Brain microvascular endothelial cell (primary cell): ENCODE data around the gene ENTPD1.
A peak's percentile ranks its signal among the peaks of the same experiment; 100 is the strongest.

Experiments used
- DNase-seq: peaks from one replicate; pipeline ENCODE4 v3.0.0-alpha.2; 2020
- H3K27ac ChIP-seq: fragments of 250-450 bp; sonication (Bioruptor Pico); 2 replicates; pipeline ENCODE4 v1.5.1; 2020; ENCODE audit warnings: mild to moderate bottlenecking, moderate library complexity
- H3K27me3 ChIP-seq: fragments of 250-450 bp; sonication (Bioruptor Pico); replicated peaks from 2 replicates; pipeline ENCODE4 v1.5.1; 2020; ENCODE audit warnings: mild to moderate bottlenecking
- H3K36me3 ChIP-seq: fragments of 250-450 bp; sonication (Bioruptor Pico); replicated peaks from 2 replicates; pipeline ENCODE4 v1.5.1; 2020; ENCODE audit warnings: mild to moderate bottlenecking
- H3K4me3 ChIP-seq: 2 replicates; pipeline ENCODE4 v1.5.1; 2011; ENCODE audit warnings: low read depth, mild to moderate bottlenecking, control low read depth, low read length, moderate library complexity
- in situ Hi-C: cut with HindIII; loops from 2 replicates; pipeline ENCODE4 v1.10.0; 2017; ENCODE audit warnings: low sequenced_read_pairs, low pct_ligation_motif_present
- TF ChIP-seq, protein P1 (sequence below): IDR thresholded peaks from 2 replicates; pipeline ENCODE4 v1.5.1; 2011; ENCODE audit warnings: low read depth, mild to moderate bottlenecking, moderate library complexity, low read length, control low read depth, inconsistent platforms; ENCODE audit errors: missing control alignments

The ENTPD1 gene, protein sequence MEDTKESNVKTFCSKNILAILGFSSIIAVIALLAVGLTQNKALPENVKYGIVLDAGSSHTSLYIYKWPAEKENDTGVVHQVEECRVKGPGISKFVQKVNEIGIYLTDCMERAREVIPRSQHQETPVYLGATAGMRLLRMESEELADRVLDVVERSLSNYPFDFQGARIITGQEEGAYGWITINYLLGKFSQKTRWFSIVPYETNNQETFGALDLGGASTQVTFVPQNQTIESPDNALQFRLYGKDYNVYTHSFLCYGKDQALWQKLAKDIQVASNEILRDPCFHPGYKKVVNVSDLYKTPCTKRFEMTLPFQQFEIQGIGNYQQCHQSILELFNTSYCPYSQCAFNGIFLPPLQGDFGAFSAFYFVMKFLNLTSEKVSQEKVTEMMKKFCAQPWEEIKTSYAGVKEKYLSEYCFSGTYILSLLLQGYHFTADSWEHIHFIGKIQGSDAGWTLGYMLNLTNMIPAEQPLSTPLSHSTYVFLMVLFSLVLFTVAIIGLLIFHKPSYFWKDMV

DNA sequence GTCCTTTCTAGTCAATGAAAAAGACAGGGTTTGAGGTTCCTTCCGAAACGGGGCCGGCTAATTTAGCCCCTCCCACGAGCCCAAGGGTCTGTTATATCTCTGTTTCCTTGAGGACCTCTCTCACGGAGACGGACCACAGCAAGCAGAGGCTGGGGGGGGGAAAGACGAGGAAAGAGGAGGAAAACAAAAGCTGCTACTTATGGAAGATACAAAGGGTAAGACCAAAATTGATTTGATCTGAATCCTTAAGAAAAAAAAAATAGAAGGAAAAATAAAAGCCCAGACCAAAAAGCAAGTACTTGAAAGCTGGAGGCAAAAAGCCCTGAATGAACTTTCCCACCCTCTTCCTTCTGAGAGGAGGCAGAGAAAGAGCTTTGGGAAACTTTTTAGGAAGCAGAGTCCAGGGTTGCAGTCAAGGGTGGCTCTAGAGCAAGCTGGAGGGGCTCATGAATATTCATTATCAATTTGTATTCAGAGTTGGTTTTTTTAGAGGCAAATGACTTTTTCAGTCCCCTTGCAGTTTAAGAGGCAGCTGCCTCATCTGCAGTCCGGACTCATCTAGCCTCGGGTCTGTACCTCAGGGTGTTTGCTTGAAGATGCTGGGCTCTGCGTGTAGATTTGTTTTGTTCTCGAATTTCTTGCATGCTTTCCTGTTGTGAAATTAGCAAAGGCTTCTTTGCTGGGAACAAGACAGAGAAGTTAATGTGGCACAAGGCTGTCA lies at the start of gene ENTPD1:
ENTPD1 (plus strand) TSS at position 123 of the 721 bp plus-strand sequence; CDS start at position 200, 77 bp downstream.
- in situ Hi-C loops = no loop called here
- TF ChIP-seq, protein P1, sequence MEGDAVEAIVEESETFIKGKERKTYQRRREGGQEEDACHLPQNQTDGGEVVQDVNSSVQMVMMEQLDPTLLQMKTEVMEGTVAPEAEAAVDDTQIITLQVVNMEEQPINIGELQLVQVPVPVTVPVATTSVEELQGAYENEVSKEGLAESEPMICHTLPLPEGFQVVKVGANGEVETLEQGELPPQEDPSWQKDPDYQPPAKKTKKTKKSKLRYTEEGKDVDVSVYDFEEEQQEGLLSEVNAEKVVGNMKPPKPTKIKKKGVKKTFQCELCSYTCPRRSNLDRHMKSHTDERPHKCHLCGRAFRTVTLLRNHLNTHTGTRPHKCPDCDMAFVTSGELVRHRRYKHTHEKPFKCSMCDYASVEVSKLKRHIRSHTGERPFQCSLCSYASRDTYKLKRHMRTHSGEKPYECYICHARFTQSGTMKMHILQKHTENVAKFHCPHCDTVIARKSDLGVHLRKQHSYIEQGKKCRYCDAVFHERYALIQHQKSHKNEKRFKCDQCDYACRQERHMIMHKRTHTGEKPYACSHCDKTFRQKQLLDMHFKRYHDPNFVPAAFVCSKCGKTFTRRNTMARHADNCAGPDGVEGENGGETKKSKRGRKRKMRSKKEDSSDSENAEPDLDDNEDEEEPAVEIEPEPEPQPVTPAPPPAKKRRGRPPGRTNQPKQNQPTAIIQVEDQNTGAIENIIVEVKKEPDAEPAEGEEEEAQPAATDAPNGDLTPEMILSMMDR = no peak
- Histone ChIP-seq H3K27me3 (no peaks in the 10 kb centered on the region), H3K4me3 (peak within 1 kb of the TSS; percentile 34), H3K27ac (no peak within 1 kb of the TSS), H3K36me3 (no peaks in the 10 kb centered on the region)
- peak; percentile 12 for DNase-seq

DNA sequence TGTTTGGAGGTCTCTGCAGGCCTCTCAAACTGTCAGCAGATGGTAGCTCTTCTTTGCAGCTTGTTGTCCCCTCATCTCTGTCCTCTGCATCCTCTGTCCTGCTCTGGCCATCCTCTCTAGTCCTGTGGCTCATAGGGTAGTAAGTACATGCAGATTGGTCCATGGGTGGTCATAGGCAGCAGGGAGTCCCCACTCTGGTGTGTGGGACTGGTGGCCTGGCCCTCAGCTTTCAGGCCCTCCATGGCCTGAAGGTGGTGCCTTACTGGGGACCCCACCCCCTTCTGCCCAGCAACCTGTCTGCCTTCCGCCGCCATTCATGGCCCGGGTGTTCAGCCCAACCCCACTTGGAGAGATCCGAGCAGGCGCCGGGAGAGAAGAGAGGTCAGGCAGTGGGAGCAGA lies 49.4 kb upstream of the ENTPD1 start:
- DNase-seq = no peak
- in situ Hi-C loops = no loop called here
- H3K27me3 ChIP-seq = no peaks in the 10 kb centered on the region
- TF ChIP-seq, protein P1 = no peak
- H3K36me3 ChIP-seq = no peaks in the 10 kb centered on the region
- no peak overlapping the region for H3K27ac ChIP-seq
- H3K4me3 ChIP-seq = no peak overlapping the region

DNA sequence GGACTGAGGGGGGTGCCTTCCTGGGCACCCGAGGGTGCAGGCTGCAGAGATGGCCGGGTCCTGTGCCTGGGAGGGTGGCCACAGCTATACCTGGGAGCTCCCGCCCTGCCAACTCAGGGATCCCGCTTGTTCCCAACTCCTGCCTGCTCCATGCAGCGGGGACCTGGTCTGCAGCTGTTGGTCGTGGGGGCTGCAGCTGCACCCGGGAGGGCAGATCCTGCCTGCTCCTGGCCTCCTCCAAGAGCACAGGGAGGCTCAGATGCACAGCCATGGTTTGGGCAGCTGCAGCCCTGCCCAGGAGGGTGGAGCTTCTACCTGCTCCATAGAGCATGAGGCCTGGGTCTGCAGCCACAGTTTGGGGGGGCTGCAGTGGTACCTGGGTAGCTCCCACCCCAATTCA lies 49.0 kb upstream of the ENTPD1 start:
- TF ChIP-seq, protein P1 = no peak
- DNase-seq = no peak
- no peak overlapping the region for H3K4me3 ChIP-seq
- no peaks in the 10 kb centered on the region for H3K36me3 ChIP-seq
- no peak overlapping the region for H3K27ac ChIP-seq
- no peaks in the 10 kb centered on the region for H3K27me3 ChIP-seq
- in situ Hi-C loops = no loop called here

DNA sequence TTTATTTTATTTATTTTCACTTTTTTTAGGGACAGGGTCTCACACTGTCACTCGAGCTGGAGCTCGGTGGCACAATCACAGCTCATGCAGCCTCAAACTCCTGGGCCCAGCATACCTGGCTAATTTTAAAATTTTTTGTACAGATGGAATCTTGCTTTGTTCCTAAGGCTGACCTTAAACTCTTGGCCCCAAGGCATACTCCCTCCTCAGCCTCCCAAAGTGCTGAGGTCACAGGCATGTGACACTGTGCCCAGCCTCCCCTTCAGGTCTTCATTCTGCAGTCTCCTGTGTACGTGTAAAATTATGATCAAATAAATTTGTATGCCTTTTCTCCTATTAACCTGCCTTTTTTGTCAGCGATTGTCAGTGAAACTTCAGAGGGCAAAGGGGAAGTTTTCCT lies 44.5 kb upstream of the ENTPD1 start:
- TF ChIP-seq, protein P1 = no peak
- no peak overlapping the region for H3K4me3 ChIP-seq
- no peak for DNase-seq
- H3K27ac ChIP-seq = no peak overlapping the region
- H3K27me3 ChIP-seq = no peaks in the 10 kb centered on the region
- in situ Hi-C loops = no loop called here
- H3K36me3 ChIP-seq = no peaks in the 10 kb centered on the region

DNA sequence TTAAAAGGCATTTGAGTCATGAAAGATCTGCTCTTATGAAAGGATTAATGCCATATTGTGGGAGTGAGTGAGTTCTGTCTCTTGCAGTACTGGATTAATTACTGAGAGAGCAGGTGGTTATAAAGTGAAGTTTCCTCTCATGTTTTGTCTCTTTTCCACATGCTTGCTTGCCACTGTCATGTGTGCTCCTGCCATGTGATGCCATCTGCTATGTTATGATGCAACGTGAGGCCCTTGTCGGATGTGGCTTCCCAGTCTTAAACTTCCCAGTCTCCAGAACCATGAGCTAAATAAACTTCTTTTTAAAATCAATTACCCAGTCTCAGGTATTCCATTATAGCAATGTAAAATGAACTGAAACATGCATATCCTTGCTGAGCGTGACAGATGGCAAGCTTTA lies 39.5 kb upstream of the ENTPD1 start:
- no peaks in the 10 kb centered on the region for H3K36me3 ChIP-seq
- TF ChIP-seq, protein P1 = no peak
- in situ Hi-C loops = no loop called here
- no peaks in the 10 kb centered on the region for H3K27me3 ChIP-seq
- H3K27ac ChIP-seq = no peak overlapping the region
- H3K4me3 ChIP-seq = no peak overlapping the region
- no peak for DNase-seq
